ENCODE measurements around the gene OAS1. TPM values are rescaled to one million over a fixed set of nuclear protein-coding genes. Genes with fewer than 3 reads are reported as not detected.

OAS1 gene
- polyA plus RNA-seq (ENCODE audit: insufficient read depth in 1 of 5, insufficient read length in 5 of 5, low replicate concordance in 1 of 5) = 1 to 10 TPM; 4.3 to 5.6 (median 5.0) TPM
- long read RNA-seq, donor 1, partial matches to known transcripts = 0 of 1 reads
- long read RNA-seq, donor 1, other reads (novel, unspliced or antisense) = 0 of 1 reads
- long read RNA-seq, donor 2 = 0 reads
- long read RNA-seq, donor 3 = 0 reads
- long read RNA-seq, donor 4, partial matches to known transcripts = 0 of 1 reads
- long read RNA-seq, donor 4, other reads (novel, unspliced or antisense) = 0 of 1 reads
- long read RNA-seq, donor 5, partial matches to known transcripts = 0 of 1 reads
- long read RNA-seq, donor 5, other reads (novel, unspliced or antisense) = 0 of 1 reads
- long read RNA-seq, donor 6, partial matches to known transcripts = 0 of 1 reads
- long read RNA-seq, donor 6, other reads (novel, unspliced or antisense) = 0 of 1 reads
- long read RNA-seq, donor 7 = 0 reads
- long read RNA-seq, donor 8, partial matches to known transcripts = 0 of 2 reads
- long read RNA-seq, donor 8, other reads (novel, unspliced or antisense) = 0 of 2 reads

GRCh38 chr12:112906712-112907414, at the start of gene OAS1:
OAS1 (plus strand) TSS chr12:112906962; CDS start chr12:112907040, 78 bp downstream.
- DNase-seq = peak in 1 of 2 donors; percentile 16

- no peak for DNase-seq
These were observed 47.5 kb upstream of the OAS1 start for GRCh38 chr12:112859291-112859690.

- DNase-seq = no peak
These were observed 46.6 kb upstream of the OAS1 start for GRCh38 chr12:112860181-112860580.

- no peak for DNase-seq
These were observed 45.5 kb upstream of the OAS1 start for GRCh38 chr12:112861284-112861683.

GRCh38 chr12:112862636-112863290, 44.0 kb upstream of the OAS1 start:
- no peak for DNase-seq

GRCh38 chr12:112868459-112869041, 38.2 kb upstream of the OAS1 start:
- no peak for DNase-seq

DNA sequence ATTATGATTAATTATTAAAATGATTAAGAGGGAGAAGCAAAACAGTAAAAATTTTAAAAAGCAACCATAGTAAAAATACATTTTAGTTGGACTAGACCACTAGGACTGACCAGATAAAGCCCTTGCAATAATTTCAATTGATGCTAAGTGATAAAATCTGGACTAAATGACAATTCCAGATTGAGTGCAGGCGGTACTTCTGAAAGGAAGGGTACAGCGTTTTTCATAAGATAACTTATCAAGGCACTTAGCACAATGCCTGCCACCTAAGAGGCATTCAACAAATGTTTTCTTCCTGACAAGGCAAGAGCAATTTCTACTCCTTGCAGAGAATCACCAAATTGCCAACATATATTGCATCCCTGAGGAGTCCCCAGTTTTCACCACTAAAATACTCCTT, 37.7 kb upstream of the OAS1 start:
- no peak for DNase-seq

- no peak for DNase-seq
These were observed 37.0 kb upstream of the OAS1 start for GRCh38 chr12:112869778-112870177.

- DNase-seq = no peak
These were observed 36.3 kb upstream of the OAS1 start for GRCh38 chr12:112870267-112870980.

DNA sequence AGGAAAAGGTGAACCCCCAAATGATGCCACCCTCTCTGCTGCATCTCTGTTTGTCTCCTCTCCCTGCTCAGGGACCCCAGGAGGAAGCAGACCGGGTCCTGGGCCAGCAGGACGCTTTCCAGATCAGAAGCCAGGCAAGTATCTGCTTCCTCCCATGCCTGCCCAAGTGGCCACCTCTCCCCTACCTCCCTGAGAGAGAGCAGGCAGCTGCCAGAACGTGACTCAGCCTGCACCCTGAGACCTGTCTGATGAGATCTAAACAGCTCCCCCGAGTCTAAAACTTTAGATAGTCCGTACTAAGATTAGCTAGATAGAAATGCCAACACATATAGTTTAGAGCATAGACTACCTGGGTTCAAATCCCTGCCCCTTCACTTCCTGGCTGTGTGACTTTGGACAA, 31.2 kb upstream of the OAS1 start:
- no peak for DNase-seq

GRCh38 chr12:112876506-112876905, 30.3 kb upstream of the OAS1 start:
- no peak for DNase-seq

- DNase-seq = no peak
These were observed 29.8 kb upstream of the OAS1 start for GRCh38 chr12:112877006-112877405.

- no peak for DNase-seq
These were observed 28.3 kb upstream of the OAS1 start for GRCh38 chr12:112878488-112878887.

DNA sequence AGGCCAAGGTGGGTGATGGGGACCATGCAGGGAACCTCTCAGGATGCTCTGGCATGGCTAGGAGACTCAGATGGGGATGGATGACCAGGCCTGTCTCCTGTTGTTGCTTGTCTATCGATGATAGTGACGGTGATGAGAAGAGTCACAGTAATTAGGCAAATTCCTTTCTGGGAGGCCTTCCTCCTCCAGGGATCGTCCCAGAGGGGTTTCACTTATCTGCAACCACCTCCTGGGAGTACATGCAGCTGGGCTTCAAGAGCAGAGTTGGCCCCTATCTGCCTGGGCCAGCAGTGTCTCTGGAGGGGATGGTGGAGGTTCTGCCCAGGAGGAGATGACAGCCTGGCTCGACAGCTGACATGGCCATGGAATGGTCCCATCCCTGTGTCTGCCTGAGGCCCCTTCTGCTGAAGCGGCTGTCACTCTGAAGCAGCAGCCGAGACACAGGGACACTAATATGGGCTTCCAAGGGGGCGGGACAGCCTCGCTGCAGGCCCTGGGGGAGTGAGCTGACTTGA, 27.5 kb upstream of the OAS1 start:
- DNase-seq = no peak

- DNase-seq = no peak
These were observed 25.2 kb upstream of the OAS1 start for GRCh38 chr12:112881602-112882001.

GRCh38 chr12:112885236-112885635, 21.5 kb upstream of the OAS1 start:
- no peak for DNase-seq

DNA sequence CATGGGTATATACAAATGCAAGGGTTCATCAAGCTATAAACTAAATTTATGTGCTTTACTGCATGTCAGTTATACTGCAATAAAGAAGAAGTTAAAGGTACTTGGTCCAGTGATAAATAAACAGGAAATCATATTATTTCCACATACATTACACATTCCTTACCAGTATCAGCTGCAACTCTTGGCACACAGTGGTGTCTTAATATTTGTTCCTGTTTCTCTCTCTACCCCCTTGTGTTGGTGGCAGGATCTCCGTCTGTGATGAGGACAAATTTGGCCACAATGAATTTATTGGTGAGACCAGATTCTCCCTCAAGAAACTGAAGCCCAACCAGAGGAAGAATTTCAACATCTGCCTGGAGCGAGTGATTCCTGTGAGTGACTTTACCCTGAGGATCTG, 19.2 kb upstream of the OAS1 start:
- DNase-seq = no peak

- DNase-seq = no peak
These were observed 15.4 kb upstream of the OAS1 start for GRCh38 chr12:112891093-112892024.

DNA sequence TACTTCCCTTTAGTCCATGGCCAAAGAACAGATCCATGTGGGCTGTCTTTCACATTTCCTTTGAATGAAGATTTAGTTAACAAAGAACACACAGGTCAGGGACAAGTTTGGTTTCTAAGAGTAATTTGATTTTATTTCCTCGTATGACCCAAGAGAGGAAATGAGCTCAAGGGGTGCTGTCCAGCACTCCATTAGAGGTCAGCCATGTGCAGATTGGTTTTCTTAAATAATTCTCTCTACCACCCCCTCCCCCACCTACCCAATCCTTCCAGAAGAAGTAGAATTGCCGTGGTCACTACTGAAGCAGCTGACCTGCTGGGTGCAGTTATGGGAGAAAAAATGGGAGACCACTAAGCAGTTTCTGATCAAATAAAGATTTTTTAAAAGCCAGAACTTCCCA, 13.9 kb upstream of the OAS1 start:
- DNase-seq = no peak

GRCh38 chr12:112894128-112894527, 12.6 kb upstream of the OAS1 start:
- DNase-seq = no peak
